Tibial nerve (tissue), 3 donors: Measurements from ENCODE around the gene TSSC4.

Experiments
- CTCF ChIP-seq, 5 experiments: fragments of 200-600 bp in 3 of 5; fragments of 450-650 bp in 2 of 5; sonication (generic) in 3 of 5; IDR thresholded peaks; one replicate each; pipeline ENCODE4 v1.5.1; 2016 to 2019; ENCODE audit warnings: antibody characterized with exemption in 5 of 5, mild to moderate bottlenecking in 3 of 5, moderate library complexity in 2 of 5
- POLR2A ChIP-seq, 2 donors: fragments of 450-650 bp; IDR thresholded peaks; one replicate each; pipeline ENCODE4 v1.6.1; 2017; ENCODE audit warnings: antibody characterized with exemption in 2 of 2, mild to moderate bottlenecking in 2 of 2, moderate library complexity in 2 of 2

GRCh38 chr11:2363577-2364370 lies 36.8 kb upstream of the TSSC4 start:
- TF ChIP-seq CTCF (IDR thresholded peaks at IDR 0.05) (no peak), POLR2A (IDR thresholded peaks at IDR 0.05) (no peak)
